Subcutaneous abdominal adipose tissue (tissue), 5 donors: ENCODE data around the gene ANKS1B.

ENCODE experiments used
- H3K27ac ChIP-seq: one replicate; pipeline ENCODE4 v1.7.0; 2013; ENCODE audit warnings: low read depth, mild to moderate bottlenecking, inconsistent platforms, low read length, moderate library complexity
- H3K27me3 ChIP-seq, 5 donors: one replicate each; pipeline ENCODE4 v1.7.0; 2013; ENCODE audit warnings: low read length in 5 of 5, inconsistent platforms in 1 of 5; ENCODE audit not compliant: control insufficient read depth in 5 of 5, insufficient read depth in 4 of 5
- H3K36me3 ChIP-seq, 5 donors: one replicate each; pipeline ENCODE4 v1.7.0; 2013; ENCODE audit warnings: low read length in 5 of 5; ENCODE audit not compliant: control insufficient read depth in 5 of 5, insufficient read depth in 5 of 5
- H3K4me1 ChIP-seq, 5 donors: one replicate each; pipeline ENCODE4 v1.7.0; 2013; ENCODE audit warnings: low read length in 5 of 5, mild to moderate bottlenecking in 3 of 5, moderate library complexity in 1 of 5; ENCODE audit not compliant: control insufficient read depth in 5 of 5, insufficient read depth in 5 of 5
- H3K4me3 ChIP-seq, 5 donors: one replicate each; pipeline ENCODE4 v1.7.0; 2013; ENCODE audit warnings: low read length in 5 of 5, low read depth in 1 of 5
- H3K9ac ChIP-seq, 5 donors: one replicate each; pipeline ENCODE4 v1.7.0; 2013; ENCODE audit warnings: low read length in 5 of 5, mild to moderate bottlenecking in 4 of 5, moderate library complexity in 3 of 5
- H3K9me3 ChIP-seq, 5 donors: one replicate each; pipeline ENCODE4 v1.7.0; 2013; ENCODE audit warnings: low read length in 5 of 5; ENCODE audit not compliant: control insufficient read depth in 5 of 5
- donor health status: healthy.
- donor health status: healthy.
- donor health status: healthy.
- donor health status: healthy.
- donor health status: healthy.

ANKS1B gene

GRCh38 chr12:99063182-99063581 is 921.6 kb downstream of the ANKS1B start:
- Histone ChIP-seq H3K9ac (no peak overlapping the region), H3K27me3 (no peaks in the 10 kb centered on the region), H3K36me3 (no peaks in the 10 kb centered on the region), H3K4me1 (peaks cover 0 to 5% (median 0%) of the 10 kb centered on the region in 5 donors), H3K4me3 (no peak overlapping the region), H3K27ac (no peak overlapping the region), H3K9me3 (no peaks in the 10 kb centered on the region)

DNA sequence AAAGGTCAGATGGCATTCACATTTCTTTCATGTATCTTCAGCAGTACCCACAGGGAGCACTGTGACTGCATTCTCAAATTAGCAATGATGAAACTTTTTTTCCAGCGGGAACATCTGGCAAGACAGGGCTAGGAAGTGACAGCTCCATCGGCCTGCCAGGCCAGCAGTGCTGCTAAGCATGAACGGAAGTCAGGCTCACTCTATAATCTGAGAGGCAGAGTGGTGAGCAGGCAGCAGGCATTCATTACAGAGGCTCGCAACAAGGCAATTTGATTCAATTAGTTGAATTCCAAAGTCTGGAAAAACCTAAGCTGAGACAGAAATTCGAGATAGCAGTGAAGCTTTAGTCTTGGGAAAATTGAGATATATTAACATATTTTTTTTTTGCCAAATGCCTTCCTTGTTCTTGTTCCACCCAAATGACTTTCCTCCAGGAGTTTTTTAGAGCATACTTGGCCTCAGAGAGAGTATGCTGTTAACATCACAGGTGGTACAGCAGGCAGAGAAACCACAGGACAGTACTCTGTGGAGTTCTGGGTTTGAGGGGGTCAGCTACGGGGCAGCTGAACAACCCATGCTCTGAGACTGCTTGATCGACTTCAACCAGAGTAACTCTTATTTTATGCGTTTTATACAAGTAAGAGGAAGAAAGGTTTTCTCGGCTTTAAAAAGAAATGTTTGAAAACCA is 924.8 kb downstream of the ANKS1B start:
- no peaks in the 10 kb centered on the region for H3K27me3 ChIP-seq
- H3K4me1 ChIP-seq: peaks cover 0 to 5% (median 0%) of the 10 kb centered on the region in 5 donors
- no peak overlapping the region for H3K4me3 ChIP-seq
- H3K9me3 ChIP-seq: no peaks in the 10 kb centered on the region
- H3K27ac ChIP-seq: no peak overlapping the region
- no peaks in the 10 kb centered on the region for H3K36me3 ChIP-seq
- peak overlapping the region in 1 of 5 donors; percentile 13 for H3K9ac ChIP-seq

- no peaks in the 10 kb centered on the region for H3K27me3 ChIP-seq
- H3K9me3 ChIP-seq: no peaks in the 10 kb centered on the region
- peaks cover 0 to 5% (median 0%) of the 10 kb centered on the region in 5 donors for H3K4me1 ChIP-seq
- H3K4me3 ChIP-seq: no peak overlapping the region
- H3K9ac ChIP-seq: no peak overlapping the region
- H3K27ac ChIP-seq: no peak overlapping the region
- no peaks in the 10 kb centered on the region for H3K36me3 ChIP-seq
Observed at GRCh38 chr12:99057670-99058069, 927.1 kb downstream of the ANKS1B start.

- H3K4me1 ChIP-seq: peaks cover 0 to 5% (median 0%) of the 10 kb centered on the region in 5 donors
- no peaks in the 10 kb centered on the region for H3K27me3 ChIP-seq
- H3K4me3 ChIP-seq: no peak overlapping the region
- no peak overlapping the region for H3K27ac ChIP-seq
- H3K9ac ChIP-seq: no peak overlapping the region
- no peaks in the 10 kb centered on the region for H3K9me3 ChIP-seq
- no peaks in the 10 kb centered on the region for H3K36me3 ChIP-seq
Observed at GRCh38 chr12:99056186-99056585, 928.5 kb downstream of the ANKS1B start.

DNA sequence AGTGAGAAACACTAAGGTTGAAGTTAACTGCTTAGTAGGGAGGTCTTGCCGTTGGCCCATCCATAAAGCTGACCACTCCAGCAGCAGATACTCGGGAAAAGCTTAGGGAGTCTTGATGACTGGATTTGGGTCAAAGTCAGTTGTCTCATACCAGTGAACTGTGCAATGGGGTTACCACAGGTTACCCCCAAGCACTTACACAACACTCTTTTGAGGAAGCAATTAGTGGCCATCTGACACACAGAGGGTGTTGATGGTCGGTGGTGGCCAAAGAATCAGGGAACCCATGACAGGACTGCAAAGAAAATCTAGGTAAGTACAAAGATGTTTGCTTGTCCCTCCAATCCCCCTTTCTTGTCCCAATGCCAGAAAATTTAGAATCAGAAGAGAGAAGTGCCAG is 929.4 kb downstream of the ANKS1B start:
- Histone ChIP-seq H3K9me3 (no peaks in the 10 kb centered on the region), H3K4me3 (no peak overlapping the region), H3K36me3 (no peaks in the 10 kb centered on the region), H3K9ac (no peak overlapping the region), H3K27ac (no peak overlapping the region), H3K27me3 (no peaks in the 10 kb centered on the region), H3K4me1 (peaks cover 0 to 5% (median 0%) of the 10 kb centered on the region in 5 donors)

- no peak overlapping the region for H3K4me3 ChIP-seq
- no peaks in the 10 kb centered on the region for H3K36me3 ChIP-seq
- no peak overlapping the region for H3K27ac ChIP-seq
- no peaks in the 10 kb centered on the region for H3K27me3 ChIP-seq
- no peaks in the 10 kb centered on the region for H3K9me3 ChIP-seq
- H3K4me1 ChIP-seq: no peaks in the 10 kb centered on the region
- no peak overlapping the region for H3K9ac ChIP-seq
Observed at GRCh38 chr12:99054601-99055128, 930.1 kb downstream of the ANKS1B start.

DNA sequence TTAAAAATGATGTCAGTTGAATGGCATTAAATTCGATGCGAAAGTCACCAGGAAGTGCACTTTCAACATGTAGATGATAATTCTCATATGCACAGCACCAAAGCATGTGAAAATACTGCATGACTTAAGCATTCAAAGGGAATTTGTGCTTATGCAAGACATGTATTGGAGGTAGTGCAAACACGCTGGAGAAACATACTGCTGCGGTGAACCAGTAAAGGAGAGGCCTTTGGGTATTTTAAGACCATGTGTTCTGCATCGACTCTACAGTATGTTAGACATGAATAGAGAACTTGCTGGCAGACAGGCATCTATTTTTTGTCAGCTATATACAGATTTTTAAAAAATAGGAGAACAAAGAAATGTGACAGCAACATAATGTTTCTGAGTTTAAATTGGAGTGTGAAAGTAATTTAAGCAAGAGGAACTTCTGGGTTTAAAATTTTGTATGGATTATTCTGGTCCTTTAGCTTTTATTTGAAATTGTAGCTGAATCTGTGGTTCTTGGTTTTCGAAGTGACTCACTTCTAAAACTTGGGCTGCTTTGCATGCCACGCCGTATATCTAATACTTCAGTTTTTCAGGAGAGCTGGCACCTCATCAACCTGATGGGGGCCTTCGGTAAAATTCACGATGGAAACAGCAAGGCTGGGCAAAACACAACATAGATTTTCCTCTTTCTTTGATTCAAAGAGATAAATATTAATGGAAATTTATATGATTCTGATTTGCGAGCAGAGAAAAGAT is 930.9 kb downstream of the ANKS1B start:
- Histone ChIP-seq H3K4me1 (no peaks in the 10 kb centered on the region), H3K4me3 (no peak overlapping the region), H3K9ac (no peak overlapping the region), H3K36me3 (no peaks in the 10 kb centered on the region), H3K9me3 (no peaks in the 10 kb centered on the region), H3K27me3 (no peaks in the 10 kb centered on the region), H3K27ac (no peak overlapping the region)

DNA sequence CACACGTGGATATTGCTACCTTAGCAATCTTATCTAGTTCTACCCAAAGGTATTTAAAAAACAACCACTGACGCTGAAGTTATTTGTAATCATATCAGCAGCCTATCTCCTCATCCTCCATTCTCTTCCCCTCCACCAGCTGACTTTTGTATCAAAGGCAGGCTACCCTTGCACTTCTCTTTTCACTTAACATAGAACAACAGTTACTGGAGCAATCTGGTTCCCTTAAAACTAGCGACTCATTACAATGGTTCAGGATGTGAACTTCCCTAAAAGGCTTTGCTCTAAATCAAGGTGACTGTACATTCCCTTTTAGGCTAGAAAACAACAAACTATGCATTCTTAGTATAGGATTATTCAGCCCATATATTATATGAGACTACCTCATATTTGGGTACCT is 935.0 kb downstream of the ANKS1B start:
- H3K36me3 ChIP-seq: peaks cover 0 to 4% (median 0%) of the 10 kb centered on the region in 5 donors
- no peak overlapping the region for H3K4me3 ChIP-seq
- H3K4me1 ChIP-seq: no peaks in the 10 kb centered on the region
- no peaks in the 10 kb centered on the region for H3K27me3 ChIP-seq
- H3K9ac ChIP-seq: no peak overlapping the region
- H3K27ac ChIP-seq: no peak overlapping the region
- peaks cover 0 to 6% (median 4%) of the 10 kb centered on the region in 5 donors for H3K9me3 ChIP-seq

- H3K9me3 ChIP-seq: peaks cover 0 to 6% (median 4%) of the 10 kb centered on the region in 5 donors
- no peak overlapping the region for H3K4me3 ChIP-seq
- peaks cover 0 to 4% (median 0%) of the 10 kb centered on the region in 5 donors for H3K36me3 ChIP-seq
- no peaks in the 10 kb centered on the region for H3K27me3 ChIP-seq
- H3K9ac ChIP-seq: no peak overlapping the region
- no peaks in the 10 kb centered on the region for H3K4me1 ChIP-seq
- no peak overlapping the region for H3K27ac ChIP-seq
Observed at GRCh38 chr12:99045158-99045557, 939.6 kb downstream of the ANKS1B start.

- Histone ChIP-seq H3K27ac (no peak overlapping the region), H3K4me1 (no peaks in the 10 kb centered on the region), H3K9me3 (peaks cover 0 to 6% (median 4%) of the 10 kb centered on the region in 5 donors), H3K4me3 (no peak overlapping the region), H3K27me3 (no peaks in the 10 kb centered on the region), H3K36me3 (peaks cover 0 to 4% (median 0%) of the 10 kb centered on the region in 5 donors), H3K9ac (no peak overlapping the region)
Observed at GRCh38 chr12:99043319-99043914, 941.3 kb downstream of the ANKS1B start.
